DMS153 treated with DMSO at 0.1 percent for 48 hours (cell line): ENCODE results near the gene CDH5.

Source experiments
- DNase-seq: peaks from one replicate; lab custom pipeline; 2025; ENCODE audit not compliant: unreplicated experiment; lab: John Stamatoyannopoulos, UW

CDH5 gene

DNA sequence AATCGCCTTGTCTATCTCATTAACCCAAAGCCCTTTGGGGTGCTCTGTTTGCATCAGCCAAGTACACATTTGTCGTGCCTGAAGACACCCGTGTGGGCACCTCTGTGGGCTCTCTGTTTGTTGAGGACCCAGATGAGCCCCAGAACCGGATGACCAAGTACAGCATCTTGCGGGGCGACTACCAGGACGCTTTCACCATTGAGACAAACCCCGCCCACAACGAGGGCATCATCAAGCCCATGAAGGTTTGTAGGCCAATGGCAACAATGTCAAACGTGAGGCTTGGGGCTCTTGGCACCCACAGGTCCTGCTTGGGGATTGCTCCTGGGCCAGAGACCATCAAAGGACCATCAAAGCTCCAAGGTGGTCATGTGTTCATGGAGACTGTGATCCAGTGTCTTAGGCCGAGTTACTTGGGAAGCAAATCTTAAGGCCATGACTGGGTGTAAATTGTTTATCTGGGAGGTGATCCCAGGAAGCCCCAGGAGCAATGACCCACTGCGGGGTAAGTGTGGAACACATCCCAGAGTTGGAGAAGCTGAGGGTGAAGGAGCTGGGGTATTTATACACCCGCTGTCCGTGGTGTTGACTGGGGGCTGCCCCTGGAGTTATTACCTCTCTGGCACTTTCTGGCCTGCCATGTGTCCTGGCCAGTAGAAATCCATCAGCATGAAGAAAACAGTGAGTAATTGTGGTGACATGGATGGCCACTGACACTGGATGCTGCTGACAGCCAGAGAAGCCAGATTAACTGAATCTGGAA lies 24.0 kb downstream of the CDH5 start:
- no peak for DNase-seq

DNA sequence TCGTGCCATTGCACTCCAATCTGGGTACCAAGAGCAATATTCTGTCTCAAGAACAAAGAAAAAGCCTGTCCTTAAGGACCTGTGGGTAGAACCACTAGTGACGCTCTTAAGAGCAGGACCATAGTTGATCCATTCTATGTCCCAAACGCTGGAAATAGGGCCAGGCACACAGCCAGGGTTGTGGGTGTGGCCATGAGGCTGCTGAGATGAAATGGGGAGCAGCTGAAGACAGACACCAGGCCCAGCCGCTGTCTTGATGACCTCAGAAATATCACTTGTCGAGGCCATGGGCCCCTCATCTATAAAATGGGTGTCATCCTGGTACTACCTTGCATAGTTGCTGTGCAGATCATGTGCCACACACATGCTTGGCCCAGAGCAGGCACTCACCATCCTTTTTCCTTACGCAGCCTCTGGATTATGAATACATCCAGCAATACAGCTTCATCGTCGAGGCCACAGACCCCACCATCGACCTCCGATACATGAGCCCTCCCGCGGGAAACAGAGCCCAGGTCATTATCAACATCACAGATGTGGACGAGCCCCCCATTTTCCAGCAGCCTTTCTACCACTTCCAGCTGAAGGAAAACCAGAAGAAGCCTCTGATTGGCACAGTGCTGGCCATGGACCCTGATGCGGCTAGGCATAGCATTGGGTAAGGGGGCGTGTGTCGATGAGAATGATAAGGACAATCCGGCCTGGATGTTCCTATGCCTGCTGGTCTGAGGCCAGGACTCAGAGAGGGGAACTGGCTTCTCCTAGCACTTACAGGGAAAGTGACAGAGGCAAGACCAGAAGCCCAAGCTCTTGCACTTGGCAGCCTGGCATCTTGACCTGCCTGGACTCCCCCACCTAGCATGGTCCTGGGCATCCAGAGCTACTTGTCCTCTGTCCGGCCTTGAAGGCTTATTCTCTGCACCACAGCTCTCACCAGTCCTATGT lies 25.5 kb downstream of the CDH5 start:
- no peak for DNase-seq

DNA sequence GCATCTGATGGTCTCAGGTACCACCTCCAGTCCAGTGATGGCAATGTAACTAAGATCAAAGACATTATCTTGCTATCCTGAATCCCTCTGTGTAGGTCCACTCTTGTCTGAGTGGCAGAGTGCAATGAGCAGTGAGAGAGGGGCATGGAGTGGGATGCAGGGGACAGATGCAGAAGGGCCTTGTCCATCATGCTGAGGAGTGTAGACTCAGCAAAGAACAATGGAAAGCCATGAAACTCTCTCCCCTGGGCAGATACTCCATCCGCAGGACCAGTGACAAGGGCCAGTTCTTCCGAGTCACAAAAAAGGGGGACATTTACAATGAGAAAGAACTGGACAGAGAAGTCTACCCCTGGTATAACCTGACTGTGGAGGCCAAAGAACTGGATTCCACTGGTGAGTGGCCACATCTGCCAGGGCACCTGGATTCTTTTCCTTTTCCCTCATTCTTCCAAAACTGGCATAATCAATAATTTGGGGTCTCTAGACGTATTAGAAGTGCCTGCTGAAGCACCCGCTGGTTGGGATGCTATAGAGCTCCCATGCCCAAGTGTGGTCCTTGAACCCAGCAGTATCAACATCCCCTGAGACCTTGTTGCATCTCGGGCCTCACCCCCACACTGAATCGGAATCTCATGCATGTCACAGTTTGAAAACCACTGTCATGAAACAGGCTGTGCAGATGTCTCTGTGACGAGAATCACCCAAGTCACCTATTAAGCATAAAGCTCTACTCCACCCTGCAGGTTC lies 29.5 kb downstream of the CDH5 start:
- DNase-seq = no peak

DNA sequence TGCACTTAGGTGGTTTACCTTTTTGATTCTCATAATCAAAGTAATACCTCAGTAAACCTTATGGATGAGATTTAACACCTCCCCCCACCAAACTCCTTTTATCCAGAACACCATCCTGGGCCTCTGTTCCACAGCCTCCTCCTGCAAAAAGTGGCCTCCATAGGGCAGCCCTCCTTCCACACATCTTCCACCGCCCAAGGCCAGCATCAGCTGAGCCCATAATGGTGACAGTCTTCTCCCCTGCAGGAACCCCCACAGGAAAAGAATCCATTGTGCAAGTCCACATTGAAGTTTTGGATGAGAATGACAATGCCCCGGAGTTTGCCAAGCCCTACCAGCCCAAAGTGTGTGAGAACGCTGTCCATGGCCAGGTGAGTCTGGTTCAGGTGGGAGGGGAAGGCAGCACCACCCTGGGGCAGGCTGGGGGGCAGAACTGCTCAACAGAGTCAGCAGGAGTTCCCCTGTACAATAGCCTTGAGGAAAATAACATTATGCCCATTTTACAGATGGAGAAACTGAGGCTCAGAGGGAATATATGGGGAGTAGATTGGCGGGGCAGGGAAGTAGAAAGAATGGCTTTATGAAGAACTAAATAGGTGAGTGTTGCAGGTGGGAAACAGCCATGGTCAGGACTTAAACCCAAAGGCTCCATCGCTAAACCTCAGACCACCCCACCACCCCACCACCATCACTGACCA lies 31.4 kb downstream of the CDH5 start:
- no peak for DNase-seq

DNA sequence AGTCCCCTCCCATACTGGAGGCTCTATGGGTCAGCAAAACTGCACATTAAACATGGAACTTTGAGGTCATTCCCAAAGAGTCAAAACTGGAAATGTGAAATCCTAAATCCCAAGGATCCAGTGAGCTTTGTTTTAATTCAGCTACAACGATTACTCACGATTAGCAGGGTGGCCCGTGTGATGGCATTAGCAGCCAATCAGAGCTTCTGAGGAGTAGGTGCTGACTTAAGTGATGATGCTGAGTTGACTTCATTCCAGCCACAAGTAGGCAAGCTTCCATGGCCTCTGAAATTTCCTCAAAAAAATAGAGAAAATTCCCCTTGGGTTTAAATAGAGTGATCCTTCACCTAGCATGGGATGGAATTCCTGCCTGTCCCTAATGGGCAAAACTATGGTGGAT lies 32.5 kb downstream of the CDH5 start:
- DNase-seq = no peak

DNA sequence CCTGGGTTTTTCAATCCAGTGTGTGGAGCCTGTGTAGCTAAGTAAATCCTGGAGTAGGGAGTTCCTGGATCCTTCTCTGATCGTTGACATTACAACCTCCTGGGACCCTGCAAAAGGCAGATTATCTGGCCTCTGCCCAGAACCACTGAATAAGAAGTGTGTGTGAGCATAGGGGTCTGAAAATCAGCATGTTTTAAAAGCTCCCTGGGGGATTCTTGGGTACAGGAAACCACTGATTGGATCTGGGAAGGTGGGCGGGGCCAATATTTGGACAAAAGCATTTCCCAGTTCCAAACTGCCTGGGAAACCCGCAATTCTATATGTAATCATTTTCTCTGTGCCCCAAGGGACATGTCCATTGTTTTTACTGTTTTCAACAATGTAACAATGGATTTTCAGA lies 33.4 kb downstream of the CDH5 start:
- DNase-seq = peak; percentile 45

DNA sequence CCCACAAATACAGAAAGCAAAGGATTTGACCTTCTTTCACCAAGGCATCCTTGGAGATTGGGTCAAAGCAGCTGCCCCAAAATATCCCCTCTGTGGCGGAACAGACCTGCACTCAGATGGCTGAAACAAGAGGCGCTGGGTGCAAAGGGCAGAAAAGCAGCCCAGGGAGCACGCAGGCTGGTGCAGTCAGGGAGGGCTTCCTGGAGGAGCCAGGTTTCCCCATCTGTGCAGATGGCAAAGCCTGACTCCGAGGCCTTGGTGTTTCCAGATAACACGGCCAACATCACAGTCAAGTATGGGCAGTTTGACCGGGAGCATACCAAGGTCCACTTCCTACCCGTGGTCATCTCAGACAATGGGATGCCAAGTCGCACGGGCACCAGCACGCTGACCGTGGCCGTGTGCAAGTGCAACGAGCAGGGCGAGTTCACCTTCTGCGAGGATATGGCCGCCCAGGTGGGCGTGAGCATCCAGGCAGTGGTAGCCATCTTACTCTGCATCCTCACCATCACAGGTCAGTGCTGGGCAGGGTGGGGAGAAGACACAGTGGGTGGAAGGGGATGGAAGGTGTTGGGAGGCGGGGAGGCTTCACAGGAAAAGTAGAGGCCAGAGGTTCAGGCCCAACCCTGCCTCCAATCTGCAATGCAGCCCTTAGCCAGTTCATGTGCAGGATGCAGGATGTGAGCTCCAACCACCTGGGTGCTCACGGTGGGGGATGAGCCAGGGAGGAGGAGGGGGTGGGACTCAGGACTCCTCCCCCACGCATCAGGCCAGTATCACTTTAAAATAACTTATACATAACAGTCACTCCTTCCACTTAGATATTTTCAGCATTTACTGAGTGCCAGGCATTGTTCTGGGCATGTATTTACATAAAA lies 34.3 kb downstream of the CDH5 start:
- DNase-seq = no peak

DNA sequence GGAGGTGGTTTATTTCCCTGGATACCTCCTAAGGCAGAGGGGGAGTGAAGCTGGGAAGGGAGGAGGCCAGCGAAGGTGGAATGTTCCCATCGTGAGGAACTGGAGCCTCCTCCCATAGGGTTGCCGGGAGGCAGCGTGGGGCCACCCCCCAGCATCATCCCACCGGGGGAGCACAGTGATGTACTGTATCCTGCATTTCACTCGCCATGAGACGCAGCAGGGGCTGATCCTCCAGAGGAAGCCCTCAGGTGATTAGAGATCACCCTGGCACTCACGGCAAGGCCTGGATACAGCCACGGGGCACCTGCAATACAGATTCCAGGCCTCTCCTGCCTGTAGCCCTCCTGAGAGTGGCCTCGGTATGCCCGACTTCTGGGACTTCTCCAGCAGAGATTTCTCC lies 35.1 kb downstream of the CDH5 start:
- no peak for DNase-seq

DNA sequence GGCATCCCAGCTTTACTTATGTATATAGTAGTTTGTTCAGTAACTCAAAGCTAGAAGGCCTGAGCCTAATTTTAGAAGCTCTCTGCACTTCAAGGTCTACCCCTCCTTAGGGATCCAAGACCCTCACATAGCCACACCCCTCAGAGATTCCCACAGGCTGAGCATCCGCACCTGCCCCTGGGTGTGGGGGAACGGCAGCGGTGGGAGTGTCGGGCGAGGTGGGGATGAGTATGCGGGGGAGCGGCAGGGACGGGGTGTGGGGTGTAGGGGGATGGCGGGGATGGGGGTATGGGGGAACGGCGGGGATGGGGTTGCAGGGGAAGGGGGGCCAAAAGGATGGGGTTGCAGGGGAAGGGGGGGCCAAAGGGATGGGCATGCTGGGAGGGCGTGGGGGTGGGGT lies 35.7 kb downstream of the CDH5 start:
- DNase-seq = no peak

DNA sequence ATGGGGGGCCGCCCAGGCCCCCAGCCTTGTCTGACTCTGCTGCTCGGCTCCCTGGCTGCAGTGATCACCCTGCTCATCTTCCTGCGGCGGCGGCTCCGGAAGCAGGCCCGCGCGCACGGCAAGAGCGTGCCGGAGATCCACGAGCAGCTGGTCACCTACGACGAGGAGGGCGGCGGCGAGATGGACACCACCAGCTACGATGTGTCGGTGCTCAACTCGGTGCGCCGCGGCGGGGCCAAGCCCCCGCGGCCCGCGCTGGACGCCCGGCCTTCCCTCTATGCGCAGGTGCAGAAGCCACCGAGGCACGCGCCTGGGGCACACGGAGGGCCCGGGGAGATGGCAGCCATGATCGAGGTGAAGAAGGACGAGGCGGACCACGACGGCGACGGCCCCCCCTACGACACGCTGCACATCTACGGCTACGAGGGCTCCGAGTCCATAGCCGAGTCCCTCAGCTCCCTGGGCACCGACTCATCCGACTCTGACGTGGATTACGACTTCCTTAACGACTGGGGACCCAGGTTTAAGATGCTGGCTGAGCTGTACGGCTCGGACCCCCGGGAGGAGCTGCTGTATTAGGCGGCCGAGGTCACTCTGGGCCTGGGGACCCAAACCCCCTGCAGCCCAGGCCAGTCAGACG lies 36.2 kb downstream of the CDH5 start:
- no peak for DNase-seq

DNA sequence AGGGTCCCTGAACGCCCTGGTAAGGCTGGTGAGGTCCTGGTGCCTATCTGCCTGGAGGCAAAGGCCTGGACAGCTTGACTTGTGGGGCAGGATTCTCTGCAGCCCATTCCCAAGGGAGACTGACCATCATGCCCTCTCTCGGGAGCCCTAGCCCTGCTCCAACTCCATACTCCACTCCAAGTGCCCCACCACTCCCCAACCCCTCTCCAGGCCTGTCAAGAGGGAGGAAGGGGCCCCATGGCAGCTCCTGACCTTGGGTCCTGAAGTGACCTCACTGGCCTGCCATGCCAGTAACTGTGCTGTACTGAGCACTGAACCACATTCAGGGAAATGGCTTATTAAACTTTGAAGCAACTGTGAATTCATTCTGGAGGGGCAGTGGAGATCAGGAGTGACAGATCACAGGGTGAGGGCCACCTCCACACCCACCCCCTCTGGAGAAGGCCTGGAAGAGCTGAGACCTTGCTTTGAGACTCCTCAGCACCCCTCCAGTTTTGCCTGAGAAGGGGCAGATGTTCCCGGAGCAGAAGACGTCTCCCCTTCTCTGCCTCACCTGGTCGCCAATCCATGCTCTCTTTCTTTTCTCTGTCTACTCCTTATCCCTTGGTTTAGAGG lies 37.1 kb downstream of the CDH5 start:
- no peak for DNase-seq

DNA sequence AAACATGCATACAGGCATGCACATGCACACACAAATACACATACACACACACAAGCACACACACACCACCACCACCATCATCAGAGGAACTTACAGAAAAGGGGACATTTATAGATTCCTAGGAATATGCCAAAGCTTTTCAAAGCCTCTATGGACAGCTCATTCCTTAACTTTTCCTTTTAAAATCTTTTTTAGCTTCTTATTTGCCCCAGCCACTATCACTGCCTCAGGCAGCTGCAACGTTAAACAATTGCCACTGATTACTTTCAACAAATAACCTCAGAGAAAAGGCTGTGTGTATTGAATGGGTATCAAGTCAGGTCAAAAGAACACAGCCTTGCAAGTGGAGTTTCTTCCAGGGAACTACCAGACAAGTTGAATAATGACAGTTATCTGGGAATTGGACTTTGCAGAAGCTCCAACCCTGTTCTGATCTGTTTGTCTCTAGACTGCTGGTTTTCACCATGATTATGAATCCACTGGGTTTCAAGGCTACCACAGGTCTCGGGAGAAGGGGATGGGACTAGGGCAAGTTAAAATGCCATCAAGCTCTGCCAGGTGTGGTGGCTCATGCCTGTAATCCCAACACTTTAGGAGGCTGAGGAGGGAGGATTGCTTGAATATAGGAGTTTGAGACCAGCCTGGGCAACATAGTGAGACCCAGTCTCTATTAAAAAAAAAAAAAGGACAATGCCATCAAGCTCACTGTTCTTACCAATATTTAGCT lies 38.7 kb downstream of the CDH5 start:
- no peak for DNase-seq

DNA sequence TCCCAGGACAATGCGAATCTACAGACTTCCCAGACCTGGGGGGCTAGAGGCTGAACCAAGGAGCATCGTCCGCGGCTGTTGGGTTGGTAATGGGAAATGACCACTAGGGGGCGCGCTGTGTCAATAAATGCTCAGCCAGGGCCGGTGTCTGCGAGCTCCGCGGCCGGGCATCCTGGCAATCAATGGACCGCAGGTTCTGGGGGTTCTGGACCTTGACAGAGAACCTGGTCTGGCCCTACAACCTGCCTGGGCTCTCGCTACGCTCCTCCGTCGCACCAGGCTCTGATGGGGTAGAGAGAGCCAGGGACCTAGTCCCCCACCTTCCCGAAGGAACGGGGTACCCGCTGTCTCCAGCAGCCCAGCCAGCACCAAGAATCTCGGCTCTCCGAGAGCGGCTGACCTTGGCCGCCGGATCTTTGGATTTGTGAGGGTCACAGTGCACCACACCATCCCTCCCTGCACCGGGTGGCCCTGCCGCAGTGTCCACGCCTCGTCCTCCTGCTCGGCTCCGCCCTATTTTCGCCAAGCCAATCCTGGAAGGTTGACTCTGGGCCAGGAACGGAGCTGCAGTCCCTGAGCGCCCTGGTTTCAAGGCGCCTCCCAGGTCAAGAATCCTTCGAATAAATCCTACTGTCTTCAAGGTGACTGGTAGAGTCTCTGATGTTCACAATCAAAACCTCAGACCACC lies 40.2 kb downstream of the CDH5 start:
- peak; percentile 51 for DNase-seq

DNA sequence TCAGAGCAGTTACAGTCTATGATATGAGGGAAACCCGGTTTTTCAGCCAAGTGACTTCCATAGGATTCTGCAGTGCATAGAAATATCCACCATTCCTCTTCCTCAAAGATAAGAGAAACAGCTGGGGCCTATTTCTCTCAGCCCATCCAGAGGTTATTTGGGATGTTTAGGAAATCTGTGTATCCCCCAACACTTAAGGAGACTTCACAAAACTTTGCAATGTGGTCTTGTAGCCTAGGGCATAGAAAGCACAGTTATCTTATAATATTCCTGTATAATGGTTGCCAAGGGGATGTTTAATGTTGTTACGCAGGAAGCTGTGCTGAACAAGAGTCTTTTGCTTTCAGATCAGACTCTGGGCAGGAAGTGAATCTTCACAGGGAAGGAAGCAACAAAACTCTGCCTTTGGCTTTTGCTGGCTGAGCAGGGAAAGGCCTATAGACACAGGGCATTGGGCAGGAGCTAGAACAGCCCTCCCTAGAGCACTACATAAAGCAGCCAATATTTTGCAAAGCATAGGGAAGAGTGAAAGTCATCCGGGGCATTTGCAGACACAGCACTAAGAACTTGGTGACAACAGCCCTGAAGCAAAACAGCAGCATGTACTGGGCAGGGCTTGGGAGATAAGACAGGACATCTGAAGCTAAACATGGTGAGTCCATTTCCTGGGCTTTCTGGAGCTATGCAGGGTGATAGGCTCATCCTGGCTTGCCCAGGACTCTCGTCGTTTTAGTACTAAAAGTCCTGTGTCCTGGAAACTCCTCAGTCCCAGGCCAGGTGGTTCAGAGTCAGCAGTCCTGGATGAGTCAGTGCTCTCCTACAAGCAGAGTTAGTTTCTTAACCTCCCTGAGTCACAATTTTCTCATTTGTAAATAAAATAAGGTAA lies 41.9 kb downstream of the CDH5 start:
- peak; percentile 18 for DNase-seq

DNA sequence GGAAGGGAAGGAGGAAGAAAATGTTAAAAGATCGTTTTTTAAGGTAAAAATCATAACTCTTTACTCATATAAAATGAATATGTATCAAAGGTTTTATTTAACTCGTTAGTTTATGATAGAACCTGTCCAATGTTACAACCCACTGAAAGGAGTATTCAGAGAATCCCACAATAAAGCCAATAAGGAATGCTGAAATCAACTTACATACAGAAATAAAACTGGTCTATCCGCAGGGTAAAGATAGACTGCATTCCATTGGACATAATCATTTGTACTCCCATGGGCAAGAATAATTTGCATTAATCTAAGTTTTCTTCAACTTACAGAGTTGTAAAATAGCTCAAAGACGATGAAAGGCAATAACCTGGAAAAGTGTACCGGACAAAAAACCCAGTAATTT lies 42.7 kb downstream of the CDH5 start:
- no peak for DNase-seq

DNA sequence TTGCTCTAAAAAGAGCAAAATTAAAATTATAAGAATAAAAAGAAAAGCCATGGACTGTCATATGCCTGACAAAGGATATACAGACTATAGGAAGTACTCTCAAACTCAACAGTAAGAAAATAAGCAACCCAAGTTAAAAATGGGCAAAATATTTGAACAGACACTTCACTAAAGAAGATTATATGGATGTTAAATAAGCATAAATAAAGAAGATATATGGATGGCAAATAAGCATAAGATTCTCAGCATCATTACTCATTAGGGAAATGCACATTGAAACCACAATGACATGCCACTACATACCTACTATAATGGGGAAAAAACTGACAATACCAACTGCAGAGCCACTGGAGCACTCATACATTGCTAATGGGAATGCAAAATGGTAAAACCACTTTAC lies 45.7 kb downstream of the CDH5 start:
- no peak for DNase-seq

DNA sequence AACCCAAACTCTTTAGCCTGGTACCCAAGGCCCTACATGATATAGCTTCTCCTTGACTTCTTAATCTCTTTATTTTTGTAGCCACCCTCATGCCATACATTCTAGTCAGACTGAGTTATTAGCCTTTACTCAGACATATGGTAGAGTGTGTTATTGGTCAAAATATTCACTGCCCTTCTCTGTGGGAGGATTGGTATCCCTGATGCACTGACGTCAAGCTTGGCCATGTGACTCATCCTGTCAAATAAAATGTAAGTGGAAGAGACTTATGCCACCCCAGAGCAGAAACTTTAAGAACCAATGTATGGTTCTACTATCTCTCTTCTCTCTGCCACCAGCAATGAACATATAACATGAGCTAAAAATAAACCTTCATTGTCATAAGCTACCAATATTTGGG lies 48.4 kb downstream of the CDH5 start:
- no peak for DNase-seq
